Stimulated activated CD4-positive, alpha-beta T cell treated with anti-CD3 and anti-CD28 coated beads, Interleukin-4, amount 100 ng/mL, for 1 hour (primary cell): Measurements from ENCODE around the gene KCNH1.

Experiments
- DNase-seq: peaks from one replicate; pipeline ENCODE4 v3.0.0-alpha.2; 2020

The KCNH1 gene

GRCh38 chr1:210794445-210794844, 339.5 kb downstream of the KCNH1 start:
- no peak for DNase-seq

DNA sequence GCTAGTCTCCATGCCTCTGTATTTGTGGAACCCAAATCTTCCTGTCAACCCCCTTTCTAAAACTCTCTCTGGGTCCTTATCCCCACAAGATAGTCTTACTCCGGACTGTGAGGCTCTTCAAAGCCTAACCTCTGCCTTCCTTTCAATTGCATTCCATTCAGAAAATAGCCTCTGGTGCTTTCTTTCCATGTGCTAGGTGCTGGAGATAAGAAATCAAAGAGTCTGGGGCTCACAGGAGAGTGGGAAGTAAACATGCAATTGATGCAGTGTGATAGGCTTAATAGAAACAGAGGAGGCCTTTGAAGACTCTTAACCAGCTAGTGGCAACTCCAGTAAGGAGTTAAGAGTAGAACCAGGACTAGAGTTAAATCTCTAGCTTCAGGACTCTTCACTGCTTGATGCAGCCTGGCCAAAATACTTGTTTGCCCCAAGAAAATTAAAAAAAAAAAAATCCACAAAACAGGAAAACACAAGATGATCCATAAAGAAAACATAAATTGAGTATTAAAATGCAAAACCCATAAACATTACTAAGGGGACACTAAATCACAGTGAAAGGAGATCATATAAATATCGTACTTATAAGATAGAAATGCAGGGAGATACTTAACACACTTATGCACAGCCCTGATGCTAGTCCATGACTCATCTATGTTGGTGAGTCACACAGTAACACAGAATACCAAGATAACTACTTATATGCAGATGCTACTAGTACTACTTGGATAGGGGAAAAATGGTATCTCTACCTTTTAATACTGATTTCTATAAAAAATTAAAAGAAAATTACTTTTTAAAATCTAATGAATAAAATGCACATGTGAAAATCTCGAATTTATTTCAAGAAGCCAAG, 341.5 kb downstream of the KCNH1 start:
- DNase-seq: no peak

GRCh38 chr1:210790196-210790595, 343.8 kb downstream of the KCNH1 start:
- no peak for DNase-seq

DNA sequence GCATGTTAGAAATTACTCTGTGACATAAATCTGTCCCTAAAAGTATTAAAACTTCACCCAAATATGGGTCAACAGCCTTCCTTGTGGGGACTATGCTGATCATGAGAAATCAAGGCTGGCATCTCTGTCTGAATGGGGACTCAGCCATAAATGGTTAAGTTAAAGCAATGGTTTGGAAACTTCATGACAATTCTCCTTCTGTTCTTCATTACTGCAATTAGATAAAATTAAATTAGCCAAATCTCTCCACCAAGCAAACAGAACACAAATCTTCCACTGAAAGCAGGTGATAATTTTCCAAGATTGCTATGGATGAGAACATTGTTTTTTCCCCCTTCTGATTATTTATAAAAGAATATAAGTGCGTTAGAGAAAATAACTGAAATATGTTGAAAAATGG, 346.1 kb downstream of the KCNH1 start:
- no peak for DNase-seq

DNA sequence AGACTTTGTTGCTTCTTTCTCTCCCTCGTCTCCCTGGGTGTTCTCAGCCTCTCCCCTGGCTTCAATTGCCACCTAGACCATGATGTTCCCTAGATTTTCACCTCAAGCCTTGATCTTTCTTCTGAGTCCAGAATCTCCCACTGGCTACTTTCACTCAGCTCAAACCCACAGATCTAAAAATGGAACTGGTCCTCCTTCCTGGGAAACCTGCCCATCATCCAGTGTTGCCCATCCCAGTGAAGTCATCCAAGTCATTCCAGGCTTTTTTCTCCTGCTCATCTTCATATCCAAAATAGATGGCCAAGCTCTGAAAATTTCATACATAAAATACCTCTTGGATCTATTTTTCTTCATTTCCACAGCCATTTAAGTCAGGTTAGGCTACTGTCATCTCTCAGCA, 347.4 kb downstream of the KCNH1 start:
- DNase-seq: no peak

DNA sequence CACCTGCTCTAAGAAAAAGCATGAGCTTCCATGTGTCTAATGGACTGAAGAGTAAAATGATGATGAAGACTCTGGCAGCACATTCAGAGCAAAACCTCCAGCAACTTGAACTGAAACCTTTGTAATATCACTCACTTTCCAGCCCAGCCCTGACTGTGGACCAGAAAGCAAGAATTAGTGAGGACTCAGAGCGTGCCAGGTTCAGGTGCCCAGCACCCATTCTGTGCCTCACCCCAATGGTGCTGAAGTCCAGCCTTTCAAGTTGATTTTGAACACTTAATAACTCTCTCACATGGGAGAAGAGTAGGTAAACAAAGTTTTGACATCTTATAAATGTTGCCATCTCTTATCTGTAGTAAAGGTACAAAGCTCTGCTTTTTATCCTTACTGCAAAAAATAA, 350.0 kb downstream of the KCNH1 start:
- no peak for DNase-seq

DNA sequence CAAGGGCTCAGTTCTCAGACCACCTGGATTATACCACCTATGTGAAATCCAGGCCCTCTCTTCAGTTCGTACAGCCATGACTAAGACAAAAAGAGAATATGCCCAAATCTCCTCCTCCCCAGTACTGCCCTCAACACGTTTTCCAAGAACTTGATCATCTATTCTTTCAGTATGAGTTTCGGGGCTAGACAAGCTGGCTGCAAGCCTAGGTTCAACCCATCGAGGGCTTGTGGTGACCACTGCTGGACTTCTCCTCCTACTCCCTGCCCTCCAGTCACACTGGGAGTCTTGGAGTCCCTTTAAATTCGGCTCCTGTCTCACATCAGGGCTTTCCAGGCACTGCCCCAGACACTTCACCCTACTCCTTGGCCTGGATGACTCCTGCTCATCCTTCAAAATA, 352.3 kb downstream of the KCNH1 start:
- no peak for DNase-seq

DNA sequence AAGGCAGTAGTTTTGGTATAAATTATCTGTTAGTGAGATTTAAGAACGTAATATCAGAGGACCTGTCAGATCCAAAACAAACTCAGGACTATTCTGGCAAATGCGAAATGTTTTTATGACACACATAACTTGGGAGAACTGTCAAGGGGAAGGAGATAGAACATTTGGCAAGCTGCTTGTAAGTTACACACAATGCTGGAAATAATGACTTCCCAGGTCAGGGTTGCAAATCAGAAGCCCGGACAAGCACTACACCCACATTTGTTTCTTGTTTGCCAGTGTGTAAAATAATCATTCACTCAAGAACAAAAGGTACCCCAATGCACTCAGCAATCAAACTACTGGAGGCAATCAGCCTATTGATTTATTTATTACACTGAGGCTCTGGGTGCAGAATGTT, 354.7 kb downstream of the KCNH1 start:
- no peak for DNase-seq

DNA sequence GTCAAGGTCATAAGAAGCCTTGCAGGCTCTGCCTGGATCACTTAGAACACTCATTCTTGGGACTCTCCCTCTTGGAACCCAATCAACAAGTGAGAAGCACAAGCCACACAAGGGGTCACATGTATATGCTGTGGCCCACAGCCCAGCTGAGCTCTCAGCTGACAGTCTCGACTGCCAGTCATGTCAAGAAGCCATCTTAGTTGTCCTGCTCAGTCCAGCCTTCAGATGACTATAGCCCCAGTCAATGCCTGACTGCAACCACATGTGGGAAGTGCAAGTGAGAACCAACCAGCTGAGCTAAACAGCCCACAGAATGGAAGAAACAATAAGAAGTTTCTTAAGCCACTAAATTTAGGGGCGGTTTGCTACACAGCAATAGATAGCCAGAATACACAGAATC, 356.0 kb downstream of the KCNH1 start:
- DNase-seq: no peak

DNA sequence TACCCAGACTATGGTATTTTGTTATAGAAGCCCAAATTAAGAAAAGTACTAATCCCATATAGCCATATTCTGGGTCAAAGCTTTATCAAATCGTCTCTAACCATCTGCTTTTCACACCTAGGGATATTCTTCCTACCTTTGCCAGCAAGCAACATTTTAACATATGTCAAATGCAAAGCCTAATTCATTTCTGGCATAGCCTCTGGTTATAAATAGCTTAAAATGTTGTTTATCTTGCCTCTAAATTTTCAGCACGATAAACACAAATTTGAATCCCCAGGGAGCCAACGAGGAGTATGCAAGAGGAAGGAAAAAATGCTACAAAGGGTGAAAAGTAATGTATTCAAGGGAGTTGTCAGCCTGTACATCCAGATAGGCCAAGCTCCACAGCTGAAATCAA, 357.2 kb downstream of the KCNH1 start:
- DNase-seq: no peak

DNA sequence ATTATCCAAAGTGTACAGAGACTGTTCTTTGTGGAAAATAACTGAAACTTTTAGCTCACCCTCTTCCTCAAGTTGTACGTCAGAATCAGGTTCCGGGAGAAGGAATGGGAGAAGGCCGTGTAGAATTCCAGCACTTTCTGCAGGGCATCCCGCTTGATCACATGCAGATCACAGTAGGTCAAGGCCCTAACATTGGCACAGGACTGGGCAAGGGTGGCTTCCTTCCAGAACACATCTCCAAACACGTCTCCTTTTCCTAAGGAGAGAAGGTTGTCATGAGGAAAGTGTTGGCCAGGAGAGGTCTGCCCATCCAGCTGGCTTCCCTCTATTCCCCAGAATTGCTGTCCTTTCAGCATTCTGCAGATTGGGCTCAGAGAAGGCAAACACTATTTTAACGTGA, 358.7 kb downstream of the KCNH1 start:
- DNase-seq: no peak

GRCh38 chr1:210773450-210773849, 360.5 kb downstream of the KCNH1 start:
- no peak for DNase-seq

DNA sequence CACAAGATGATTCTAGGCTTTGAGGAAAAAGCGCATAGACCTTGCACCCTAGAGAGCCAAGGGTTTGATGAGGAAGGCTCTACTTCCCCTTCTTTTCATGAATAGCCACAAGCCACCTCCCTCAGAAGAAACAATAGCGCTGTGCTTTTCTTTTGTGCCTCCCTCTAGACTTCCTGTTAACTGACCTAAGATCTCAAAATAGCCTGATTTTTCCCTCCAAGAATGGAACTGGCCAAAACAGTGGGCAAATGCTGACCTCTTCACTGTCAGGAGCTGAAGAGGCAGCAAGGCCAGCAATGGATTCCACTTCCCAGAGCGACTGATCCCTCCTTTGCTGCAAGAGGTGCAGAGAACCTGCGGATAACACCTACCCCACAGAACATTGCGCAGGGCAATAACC, 362.8 kb downstream of the KCNH1 start:
- no peak for DNase-seq

GRCh38 chr1:210770396-210770984, 363.5 kb downstream of the KCNH1 start:
- no peak for DNase-seq

DNA sequence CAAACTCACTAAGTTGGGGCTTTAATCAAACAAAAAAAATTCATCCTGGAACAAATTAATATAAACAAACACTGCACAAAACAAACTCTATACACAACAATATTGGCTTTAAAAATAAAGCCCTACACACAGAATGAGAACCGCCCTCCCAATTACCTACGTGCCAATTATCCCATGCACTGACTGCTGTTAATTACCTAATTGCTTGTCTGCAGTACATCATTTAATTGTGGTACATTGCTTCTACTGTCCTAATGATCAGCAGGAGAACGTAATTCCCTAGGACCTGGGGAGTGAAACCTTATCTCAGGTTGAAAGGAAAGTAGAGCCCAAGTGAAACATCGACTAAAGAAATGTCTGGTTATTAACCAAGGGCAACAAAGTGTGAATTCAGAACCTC, 364.5 kb downstream of the KCNH1 start:
- DNase-seq: no peak

- no peak for DNase-seq
Measured at GRCh38 chr1:210764536-210764935, 369.4 kb downstream of the KCNH1 start.

GRCh38 chr1:210758761-210759160, 375.2 kb downstream of the KCNH1 start:
- DNase-seq: no peak

- DNase-seq: no peak
Measured at GRCh38 chr1:210758261-210758660, 375.7 kb downstream of the KCNH1 start.

- DNase-seq: no peak
Measured at GRCh38 chr1:210757677-210758076, 376.3 kb downstream of the KCNH1 start.

GRCh38 chr1:210755991-210756659, 377.8 kb downstream of the KCNH1 start:
- no peak for DNase-seq

DNA sequence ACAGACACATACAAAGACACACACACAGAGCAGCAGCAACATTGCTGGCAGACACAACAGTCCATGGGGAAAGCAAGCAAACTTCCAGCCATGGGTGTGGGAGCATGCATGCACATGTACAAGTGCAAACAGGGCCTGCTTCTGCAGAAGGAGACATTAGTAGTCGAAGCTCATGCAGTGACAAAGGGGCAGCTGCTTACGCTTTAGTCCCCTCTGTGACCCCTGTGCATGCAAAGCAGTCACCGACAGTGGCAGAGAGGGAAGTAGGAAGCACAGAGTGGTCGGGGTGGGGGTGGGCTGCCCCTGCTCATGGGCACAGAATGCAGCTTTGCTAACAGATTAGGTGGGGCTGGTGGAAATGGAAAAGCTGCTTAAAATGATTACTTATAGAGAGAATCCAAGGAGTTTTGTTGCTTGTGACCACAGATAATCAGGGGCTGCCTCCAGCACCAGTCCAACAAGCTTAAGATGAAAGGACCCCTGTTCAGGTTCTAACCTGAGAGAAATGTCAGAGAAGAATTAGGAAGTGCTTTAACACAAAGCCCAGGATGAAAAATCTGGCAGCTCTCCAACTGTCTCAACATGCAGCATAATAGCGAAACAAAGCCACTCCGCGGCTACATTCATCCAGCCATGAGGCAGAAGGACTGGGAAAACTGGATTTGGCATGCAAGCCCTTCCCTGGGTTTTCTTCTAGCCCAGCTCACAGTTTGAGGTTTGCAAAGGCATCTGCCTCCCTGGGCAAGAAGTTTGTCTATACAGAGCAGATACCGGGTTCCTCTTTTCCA, 378.9 kb downstream of the KCNH1 start:
- DNase-seq: no peak

GRCh38 chr1:210751911-210752310, 382.0 kb downstream of the KCNH1 start:
- DNase-seq: no peak

GRCh38 chr1:210750468-210750867, 383.5 kb downstream of the KCNH1 start:
- no peak for DNase-seq
